HepG2 (cell line): Measurements from ENCODE around the gene KRT34. TPM values are rescaled to one million over a fixed set of nuclear protein-coding genes. Genes with fewer than 3 reads are reported as not detected.

Experiments used
- ADNP ChIP-seq: sonication (generic); formaldehyde crosslinking; IDR thresholded peaks from 2 replicates; pipeline ENCODE4 v1.4.0; 2020; ENCODE audit warnings: missing genetic modification reagents
- EEA1 ChIP-seq: sonication (generic); formaldehyde crosslinking; IDR thresholded peaks from 2 replicates; pipeline ENCODE4 v1.5.1; 2020; ENCODE audit warnings: mild to moderate bottlenecking, missing genetic modification reagents, borderline replicate concordance
- EED ChIP-seq: sonication (generic); formaldehyde crosslinking; IDR thresholded peaks from 2 replicates; pipeline ENCODE4 v1.5.0; 2020; ENCODE audit warnings: mild to moderate bottlenecking, missing genetic modification reagents
- ELF1 ChIP-seq: sonication (generic); formaldehyde crosslinking; IDR thresholded peaks from 2 replicates; pipeline ENCODE4 v1.4.0; 2020; ENCODE audit warnings: missing genetic modification reagents
- FOSL2 ChIP-seq: sonication (generic); formaldehyde crosslinking; IDR thresholded peaks from 2 replicates; pipeline ENCODE4 v1.4.0; 2020; ENCODE audit warnings: missing genetic modification reagents
- HNF4A ChIP-seq: sonication (generic); formaldehyde crosslinking; IDR thresholded peaks from 2 replicates; pipeline ENCODE4 v1.4.0; 2020; ENCODE audit warnings: missing genetic modification reagents
- KAT8 ChIP-seq: IDR thresholded peaks from 2 replicates; pipeline ENCODE4 v1.6.1; 2016; ENCODE audit warnings: missing genetic modification reagents, missing compliant biosample characterization
- KDM6A ChIP-seq: IDR thresholded peaks from 2 replicates; pipeline ENCODE4 v1.6.1; 2016; ENCODE audit warnings: low read depth
- MTA1 ChIP-seq: sonication (generic); formaldehyde crosslinking; IDR thresholded peaks from 2 replicates; pipeline ENCODE4 v1.4.0; 2020; ENCODE audit warnings: missing genetic modification reagents, mild to moderate bottlenecking, borderline replicate concordance
- MXD3 ChIP-seq: IDR thresholded peaks from 2 replicates; pipeline ENCODE4 v1.6.1; 2016; ENCODE audit warnings: mild to moderate bottlenecking, missing biosample characterization, missing genetic modification reagents
- NR0B2 ChIP-seq: sonication (generic); formaldehyde crosslinking; IDR thresholded peaks from 2 replicates; pipeline ENCODE4 v1.4.0; 2020; ENCODE audit warnings: mild to moderate bottlenecking, missing genetic modification reagents
- NR2F6 ChIP-seq, 2 experiments: IDR thresholded peaks; 2 replicates each; pipeline ENCODE4 v1.6.1; 2016; ENCODE audit warnings: antibody characterized with exemption in 1 of 2, mild to moderate bottlenecking in 1 of 2
- PAF1 ChIP-seq: IDR thresholded peaks from 2 replicates; pipeline ENCODE4 v1.6.1; 2016; ENCODE audit warnings: missing genetic modification reagents, missing compliant biosample characterization
- PBX2 ChIP-seq: IDR thresholded peaks from 2 replicates; pipeline ENCODE4 v1.6.1; 2016; ENCODE audit warnings: control low read depth
- POLR2AphosphoS2 ChIP-seq: IDR thresholded peaks from 2 replicates; pipeline ENCODE4 v1.6.1; 2011; ENCODE audit warnings: low read depth, low read length, improper control_type of control experiment
- SIX4 ChIP-seq: sonication (generic); formaldehyde crosslinking; IDR thresholded peaks from 2 replicates; pipeline ENCODE4 v1.4.0; 2020; ENCODE audit warnings: missing genetic modification reagents
- ZNF138 ChIP-seq: sonication (generic); formaldehyde crosslinking; IDR thresholded peaks from 2 replicates; pipeline ENCODE4 v1.5.0; 2020; ENCODE audit warnings: mild to moderate bottlenecking, low read depth, missing genetic modification reagents
- ZNF619 ChIP-seq: sonication (generic); formaldehyde crosslinking; IDR thresholded peaks from 2 replicates; pipeline ENCODE4 v1.4.0; 2020; ENCODE audit warnings: mild to moderate bottlenecking, missing genetic modification reagents
- ZNF652 ChIP-seq: IDR thresholded peaks from 2 replicates; pipeline ENCODE4 v1.6.1; 2016; ENCODE audit warnings: low read depth, borderline replicate concordance
- ZNF761 ChIP-seq: sonication (generic); formaldehyde crosslinking; conservative IDR thresholded peaks from 2 replicates; pipeline ENCODE4 v1.4.0; 2020; ENCODE audit warnings: mild to moderate bottlenecking, missing genetic modification reagents
- ZNF788 ChIP-seq: sonication (generic); formaldehyde crosslinking; IDR thresholded peaks from 2 replicates; pipeline ENCODE4 v1.5.0; 2020; ENCODE audit warnings: mild to moderate bottlenecking, missing genetic modification reagents, borderline replicate concordance
- polyA plus RNA-seq, 8 experiments: library from polyadenylated mRNA; depleted of rRNA in 3 of 8; stranded (reverse) in 7 of 8; unstranded in 1 of 8; fragments of >200 nt; fragmentation: Illumina TruSeq in 4 of 8; extraction: Trizol in 4 of 8; gene quantifications; 2 replicates each; pipeline versions ENCODE4 v1.2.1 to v1.2.3, GENCODE V29; 2011 to 2016; ENCODE audit warnings: low read depth in 4 of 8, missing spikeins in 1 of 8, mixed read lengths in 1 of 8; ENCODE audit not compliant: insufficient read depth in 1 of 8
- total RNA-seq, 5 experiments: library from RNA; depleted of rRNA; stranded (reverse); fragments of >200 nt; fragmentation: Illumina TruSeq; extraction: Trizol; gene quantifications; 2 replicates each; pipeline ENCODE4 v1.2.3, GENCODE V29; 2016; ENCODE audit warnings: low read depth in 1 of 5
- TF ChIP-seq, protein P1 (sequence below): sonication (generic); formaldehyde crosslinking; IDR thresholded peaks from 2 replicates; pipeline ENCODE4 v1.8.1; 2023; ENCODE audit warnings: mild to moderate bottlenecking, inconsistent platforms, moderate library complexity, missing genetic modification reagents, borderline replicate concordance
- TF ChIP-seq, protein P2 (sequence below): sonication (generic); formaldehyde crosslinking; IDR thresholded peaks from 2 replicates; pipeline ENCODE4 v1.5.0; 2020; ENCODE audit warnings: missing genetic modification reagents, mild to moderate bottlenecking, borderline replicate concordance
- TF ChIP-seq, protein P3 (sequence below): sonication (generic); formaldehyde crosslinking; IDR thresholded peaks from 2 replicates; pipeline ENCODE4 v1.4.0; 2020; ENCODE audit warnings: mild to moderate bottlenecking, missing genetic modification reagents, borderline replicate concordance
- TF ChIP-seq, protein P4 (sequence below): sonication (generic); formaldehyde crosslinking; IDR thresholded peaks from 2 replicates; pipeline ENCODE4 v1.8.0; 2022; ENCODE audit warnings: mild to moderate bottlenecking, missing genetic modification reagents, borderline replicate concordance

Gene KRT34
- total and polyA plus RNA-seq, 2 of the 13 experiments (the other 11 are each of a cell fraction or from before 2014, with no cell fraction given), result not detected

DNA sequence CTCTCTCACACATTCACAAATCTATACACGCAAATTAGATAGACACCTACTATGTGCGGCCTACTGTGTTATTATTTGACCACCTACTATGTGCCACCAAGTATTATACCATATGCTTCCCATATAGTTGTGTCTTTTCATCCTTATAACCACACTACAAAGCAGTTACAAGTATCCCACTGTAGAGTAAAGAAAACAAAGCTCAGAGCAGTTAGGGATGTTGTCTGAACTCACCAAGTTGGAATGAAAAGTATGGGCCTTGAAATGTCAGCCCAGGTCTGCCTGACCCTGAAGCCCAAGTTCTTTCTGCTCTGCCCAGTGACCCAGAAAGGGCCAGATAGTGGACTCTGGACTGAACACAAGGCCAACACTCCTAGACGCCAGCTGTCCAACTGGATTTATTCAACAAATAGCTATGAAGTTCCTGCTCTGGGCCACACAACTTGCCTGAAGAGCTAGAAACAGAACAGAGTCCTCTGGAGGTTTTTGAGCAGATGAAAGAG is 33.8 kb upstream of the KRT34 start (continued):
- TF ChIP-seq, protein P1, sequence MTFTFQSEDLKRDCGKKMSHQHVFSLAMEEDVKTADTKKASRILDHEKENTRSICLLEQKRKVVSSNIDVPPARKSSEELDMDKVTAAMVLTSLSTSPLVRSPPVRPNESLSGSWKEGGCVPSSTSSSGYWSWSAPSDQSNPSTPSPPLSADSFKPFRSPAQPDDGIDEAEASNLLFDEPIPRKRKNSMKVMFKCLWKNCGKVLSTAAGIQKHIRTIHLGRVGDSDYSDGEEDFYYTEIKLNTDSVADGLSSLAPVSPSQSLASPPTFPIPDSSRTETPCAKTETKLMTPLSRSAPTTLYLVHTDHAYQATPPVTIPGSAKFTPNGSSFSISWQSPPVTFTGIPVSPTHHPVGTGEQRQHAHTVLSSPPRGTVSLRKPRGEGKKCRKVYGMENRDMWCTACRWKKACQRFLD (CRISPR knock-in tag), result no peak
- TF ChIP-seq, protein P2, sequence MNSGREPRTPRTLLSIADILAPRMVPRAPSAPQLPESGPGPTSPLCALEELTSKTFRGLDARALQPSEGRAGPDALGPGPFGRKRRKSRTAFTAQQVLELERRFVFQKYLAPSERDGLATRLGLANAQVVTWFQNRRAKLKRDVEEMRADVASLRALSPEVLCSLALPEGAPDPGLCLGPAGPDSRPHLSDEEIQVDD (CRISPR knock-in tag), result no peak
- TF ChIP-seq KAT8 (CRISPR knock-in tag), result peak; percentile 41; the same call in 1 of the 2 replicates
- TF ChIP-seq MXD3 (CRISPR knock-in tag), result no peak
- 0 out of 2 replicates have a peak, but pooled peaks have one; percentile 13 for TF ChIP-seq ZNF652 (CRISPR knock-in tag)
- TF ChIP-seq, protein P3, sequence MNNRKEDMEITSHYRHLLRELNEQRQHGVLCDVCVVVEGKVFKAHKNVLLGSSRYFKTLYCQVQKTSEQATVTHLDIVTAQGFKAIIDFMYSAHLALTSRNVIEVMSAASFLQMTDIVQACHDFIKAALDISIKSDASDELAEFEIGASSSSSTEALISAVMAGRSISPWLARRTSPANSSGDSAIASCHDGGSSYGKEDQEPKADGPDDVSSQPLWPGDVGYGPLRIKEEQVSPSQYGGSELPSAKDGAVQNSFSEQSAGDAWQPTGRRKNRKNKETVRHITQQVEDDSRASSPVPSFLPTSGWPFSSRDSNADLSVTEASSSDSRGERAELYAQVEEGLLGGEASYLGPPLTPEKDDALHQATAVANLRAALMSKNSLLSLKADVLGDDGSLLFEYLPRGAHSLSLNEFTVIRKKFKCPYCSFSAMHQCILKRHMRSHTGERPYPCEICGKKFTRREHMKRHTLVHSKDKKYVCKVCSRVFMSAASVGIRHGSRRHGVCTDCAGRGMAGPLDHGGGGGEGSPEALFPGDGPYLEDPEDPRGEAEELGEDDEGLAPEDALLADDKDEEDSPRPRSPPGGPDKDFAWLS, result no peak
- TF ChIP-seq POLR2AphosphoS2, result no peak
- no peak for TF ChIP-seq EEA1 (CRISPR knock-in tag)
- no peak for TF ChIP-seq SIX4 (CRISPR knock-in tag)
- TF ChIP-seq EED (CRISPR knock-in tag), result no peak
- TF ChIP-seq ZNF761, result no peak
- TF ChIP-seq HNF4A, result peak; percentile 97
- TF ChIP-seq ZNF788 (CRISPR knock-in tag), result no peak
- TF ChIP-seq, protein P4, sequence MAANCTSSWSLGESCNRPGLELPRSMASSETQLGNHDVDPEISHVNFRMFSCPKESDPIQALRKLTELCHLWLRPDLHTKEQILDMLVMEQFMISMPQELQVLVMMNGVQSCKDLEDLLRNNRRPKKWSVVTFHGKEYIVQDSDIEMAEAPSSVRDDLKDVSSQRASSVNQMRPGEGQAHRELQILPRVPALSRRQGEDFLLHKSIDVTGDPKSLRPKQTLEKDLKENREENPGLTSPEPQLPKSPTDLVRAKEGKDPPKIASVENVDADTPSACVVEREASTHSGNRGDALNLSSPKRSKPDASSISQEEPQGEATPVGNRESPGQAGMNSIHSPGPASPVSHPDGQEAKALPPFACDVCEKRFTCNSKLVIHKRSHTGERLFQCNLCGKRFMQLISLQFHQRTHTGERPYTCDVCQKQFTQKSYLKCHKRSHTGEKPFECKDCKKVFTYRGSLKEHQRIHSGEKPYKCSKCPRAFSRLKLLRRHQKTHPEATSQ (CRISPR knock-in tag), result no peak
- TF ChIP-seq NR0B2 (CRISPR knock-in tag), result no peak
- TF ChIP-seq ELF1 (CRISPR knock-in tag), result no peak
- TF ChIP-seq FOSL2 (CRISPR knock-in tag), result peak; percentile 78
- no peak for TF ChIP-seq ADNP (CRISPR knock-in tag)
- TF ChIP-seq ZNF619 (CRISPR knock-in tag), result no peak
- no peak for TF ChIP-seq MTA1
- TF ChIP-seq ZNF138 (CRISPR knock-in tag), result no peak
- TF ChIP-seq PAF1, result no peak
- TF ChIP-seq PBX2 (CRISPR knock-in tag), result no peak
- TF ChIP-seq KDM6A (CRISPR knock-in tag), result peak; percentile 66; the same call in 1 of the 2 replicates
- peak; percentile 68 for TF ChIP-seq NR2F6 (IDR thresholded peaks at IDR 0.05)
- TF ChIP-seq NR2F6 (CRISPR knock-in tag; IDR thresholded peaks at IDR 0.05), result peak; percentile 89
